GM12865 (cell line): Measurements from ENCODE around the gene KCTD16.

Source experiments
- DNase-seq: peaks from one replicate; pipeline ENCODE4 v3.0.0; 2010; ENCODE audit warnings: low read depth
- H3K4me3 ChIP-seq: 2 replicates; pipeline ENCODE4 v1.5.1; 2011; ENCODE audit warnings: mild to moderate bottlenecking, low read depth, low read length, control low read depth
- CTCF ChIP-seq: IDR thresholded peaks from 2 replicates; pipeline ENCODE4 v1.5.1; 2011; ENCODE audit warnings: low read length, control low read depth, low read depth, inconsistent platforms; ENCODE audit not compliant: insufficient read depth; ENCODE audit errors: missing control alignments

The KCTD16 gene

DNA sequence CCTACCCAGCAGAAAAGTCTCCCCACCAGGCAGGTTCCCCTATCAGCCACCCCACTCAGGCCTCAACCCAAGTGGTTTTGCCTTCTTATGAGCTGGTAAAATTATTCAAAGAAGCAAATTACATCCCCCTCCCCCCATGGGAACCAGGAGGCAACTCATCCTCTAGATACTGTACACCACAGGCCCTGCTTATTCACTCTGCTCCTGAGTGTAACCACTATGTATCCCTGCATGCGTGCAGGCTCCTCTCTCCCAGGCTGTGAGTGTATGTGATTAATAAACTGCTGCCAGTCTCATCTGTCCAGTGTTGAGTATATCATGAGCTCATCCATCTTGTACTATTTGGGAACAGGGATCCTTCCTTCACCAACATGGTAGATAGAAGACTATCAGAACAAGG is 8.6 kb downstream of the KCTD16 start:
- TF ChIP-seq CTCF, result no peak
- no peak for DNase-seq

DNA sequence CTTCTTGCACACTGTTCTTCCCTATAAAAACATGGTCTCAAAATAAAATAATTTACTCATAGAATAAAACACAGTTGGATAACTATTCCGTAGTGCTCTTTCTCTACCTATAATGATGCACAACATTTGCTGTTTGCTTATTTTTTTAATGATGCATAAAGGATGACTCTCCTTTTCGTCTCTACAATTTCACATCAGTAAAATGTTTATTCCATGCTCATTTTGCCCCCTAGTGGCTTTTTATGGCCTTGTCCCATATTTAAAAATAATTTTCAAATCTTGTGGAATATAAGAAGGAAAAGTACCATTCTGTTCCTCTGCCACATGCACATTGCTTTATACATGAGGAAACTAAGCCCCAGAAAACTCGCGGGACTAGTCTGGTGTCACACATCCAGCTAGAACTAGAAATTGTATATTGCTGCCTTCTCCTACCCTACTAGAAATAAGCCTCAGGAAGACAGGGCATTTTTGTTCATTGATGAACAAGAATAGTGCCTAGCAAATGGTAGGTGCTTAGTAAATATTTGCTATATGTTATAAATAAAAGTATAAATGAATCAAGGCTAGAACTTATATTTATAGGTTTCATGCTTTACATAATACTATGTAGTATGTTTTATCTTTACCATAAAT is 12.7 kb downstream of the KCTD16 start:
- H3K4me3 ChIP-seq, result no peak overlapping the region
- peak; percentile 53 for TF ChIP-seq CTCF
- DNase-seq, result peak; percentile 23

More for the DNA sequence above, 8.6 kb downstream of the KCTD16 start:
- H3K4me3 ChIP-seq, result no peak overlapping the region

- peak; percentile 85 for DNase-seq
- no peak overlapping the region for H3K4me3 ChIP-seq
- no peak for TF ChIP-seq CTCF
Observed at GRCh38 chr5:144187699-144188294, 17.1 kb downstream of the KCTD16 start.

- DNase-seq, result peak; percentile 85
- TF ChIP-seq CTCF, result no peak
- no peak overlapping the region; the same call in 1 of the 2 replicates for H3K4me3 ChIP-seq
Observed at GRCh38 chr5:144189800-144190429, 19.2 kb downstream of the KCTD16 start.

- TF ChIP-seq CTCF, result no peak
- DNase-seq, result no peak
Observed at GRCh38 chr5:144191531-144191930, 20.9 kb downstream of the KCTD16 start.

DNA sequence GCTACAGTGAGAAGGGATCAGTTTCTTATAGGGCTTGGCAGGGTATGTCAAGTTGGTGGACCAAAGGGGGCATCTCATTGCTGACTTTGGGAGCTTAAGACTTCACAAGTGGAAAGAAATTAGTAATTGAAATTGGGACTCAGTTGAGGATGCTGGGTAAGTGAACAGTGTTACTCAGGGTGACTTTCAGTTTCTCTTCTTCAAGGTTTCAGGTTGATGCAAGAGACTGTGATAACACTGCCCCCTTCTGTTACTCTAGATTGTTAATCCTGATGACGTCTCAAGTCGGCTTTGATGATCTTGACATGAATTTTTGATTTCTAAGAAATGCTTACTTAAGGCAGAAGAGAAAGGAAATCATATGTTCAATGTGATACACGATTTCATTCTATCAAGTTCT is 21.3 kb downstream of the KCTD16 start:
- TF ChIP-seq CTCF, result peak; percentile 60
- DNase-seq, result peak; percentile 90
- H3K4me3 ChIP-seq, result no peak overlapping the region

More at GRCh38 chr5:144191531-144191930, 20.9 kb downstream of the KCTD16 start:
- H3K4me3 ChIP-seq, result no peak overlapping the region
